ENCODE measurements around the gene OR2M2. TPM values are rescaled to one million over a fixed set of nuclear protein-coding genes. Genes with fewer than 3 reads are reported as not detected.

The OR2M2 gene
- total and polyA plus RNA-seq, 2 of the 8 experiments (the other 6 are each of a cell fraction or from before 2014, with no cell fraction given), result not detected

- H3K4me2 ChIP-seq (ENCODE audit: insufficient read depth in 1 of 2, low read depth in 2 of 2, low read length in 2 of 2), result no peak overlapping the region
- H2BK20ac ChIP-seq (ENCODE audit: low read length), result no peak overlapping the region
- H2BK12ac ChIP-seq (ENCODE audit: low read depth, low read length), result no peak overlapping the region
- ChIA-PET CTCF (ENCODE audit: partially characterized antibody) (no interaction called here), POLR2A (ENCODE audit: partially characterized antibody) (no interaction called here)
- no peak overlapping the region for H3K4ac ChIP-seq (replicated peaks; ENCODE audit: insufficient read length, low read depth, low read length)
- H4K5ac ChIP-seq (ENCODE audit: insufficient read length, low read depth, low read length), result no peak overlapping the region
- H3K27ac ChIP-seq (ENCODE audit: low read depth, low read length), result no peak overlapping the region
- H4K8ac ChIP-seq (ENCODE audit: extremely low read depth, insufficient read depth, low read length), result no peak overlapping the region
- no peak overlapping the region for H3K14ac ChIP-seq (ENCODE audit: insufficient read length)
- no peak for DNase-seq (ENCODE audit: low read depth in 1 of 2, low spot score in 2 of 2)
- no peak overlapping the region for H3K9ac ChIP-seq (replicated peaks in 1 of 4; ENCODE audit: extremely low read depth in 1 of 4, low read depth in 3 of 4, low read length in 3 of 4)
- H2AFZ ChIP-seq (ENCODE audit: low read length), result no peak overlapping the region
- no peaks in the 10 kb centered on the region for H3K4me1 ChIP-seq (replicated peaks in 1 of 4; ENCODE audit: control insufficient read depth in 3 of 4, insufficient read depth in 4 of 4, low read length in 3 of 4)
- no peaks in the 10 kb centered on the region for H3K27me3 ChIP-seq (replicated peaks in 1 of 4; ENCODE audit: control insufficient read depth in 3 of 4, extremely low read depth in 1 of 4, insufficient read depth in 3 of 4, low read length in 3 of 4)
- H3K23ac ChIP-seq (ENCODE audit: insufficient read length), result no peak overlapping the region
- H2BK15ac ChIP-seq (ENCODE audit: low read length), result no peak overlapping the region
- no peaks in the 10 kb centered on the region for H4K20me1 ChIP-seq (replicated peaks in 1 of 2; ENCODE audit: control insufficient read depth in 1 of 2, insufficient read depth in 2 of 2, low read length in 2 of 2)
- no peak overlapping the region for H2AK5ac ChIP-seq (ENCODE audit: low read depth, low read length)
- no peak overlapping the region for H3K4me3 ChIP-seq (ENCODE audit: extremely low read depth in 1 of 4, insufficient read depth in 2 of 4, low read depth in 3 of 4, low read length in 4 of 4)
- FAIRE-seq, result no peak
- no peak overlapping the region for H2BK5ac ChIP-seq (ENCODE audit: low read depth, low read length)
- no peak overlapping the region for H4K91ac ChIP-seq (replicated peaks; ENCODE audit: insufficient read length, low read length)
- no peak overlapping the region for H2BK120ac ChIP-seq (replicated peaks; ENCODE audit: low read depth, low read length)
- H3K23me2 ChIP-seq (ENCODE audit: low read depth, low read length), result no peaks in the 10 kb centered on the region
- 77% methylated on average over 6 of the region's 6 CpGs; no CpG with 5 or more reads in 1 of the 2 experiments for WGBS, 2 experiments (ENCODE audit: extremely low coverage in 1 of 2, insufficient coverage in 1 of 2, insufficient read length in 1 of 2, insufficient replicate concordance in 2 of 2, low coverage in 1 of 2, low lambda C conversion rate in 2 of 2, missing lambda C conversion rate in 1 of 2)
- H3K79me2 ChIP-seq (ENCODE audit: control insufficient read depth in 1 of 2, insufficient read depth in 2 of 2, low read length in 2 of 2), result no peaks in the 10 kb centered on the region
- H3K36me3 ChIP-seq (ENCODE audit: control insufficient read depth in 2 of 4, insufficient read depth in 4 of 4, low read length in 3 of 4), result no peaks in the 10 kb centered on the region
- H3K9me3 ChIP-seq (ENCODE audit: insufficient read depth in 2 of 2, low read depth in 1 of 2, low read length in 1 of 2), result peaks cover 50 to 51% of the 10 kb centered on the region in 2 experiments
- H3K79me1 ChIP-seq (ENCODE audit: low read depth, low read length), result no peaks in the 10 kb centered on the region
- H3K56ac ChIP-seq (replicated peaks; ENCODE audit: insufficient read length, low read depth, low read length), result no peak overlapping the region
- no peak overlapping the region for H3K18ac ChIP-seq (ENCODE audit: extremely low read depth, low read length)
- TF ChIP-seq GTF2F1 (IDR thresholded peaks at IDR 0.05; ENCODE audit: borderline replicate concordance, low read depth, low read length), result no peak
- no peak for TF ChIP-seq HDAC2 (IDR thresholded peaks at IDR 0.05; ENCODE audit: borderline replicate concordance in 1 of 2, low read depth in 2 of 2, low read length in 2 of 2)
- TF ChIP-seq SAP30 (IDR thresholded peaks at IDR 0.05; ENCODE audit: insufficient read depth, insufficient replicate concordance, low read length), result no peak
- no peak for TF ChIP-seq RAD21 (IDR thresholded peaks at IDR 0.05 in 1 of 2, conservative IDR thresholded peaks at IDR 0.05 in 1 of 2; ENCODE audit: low read depth in 2 of 2, low read length in 2 of 2)
- TF ChIP-seq BRCA1 (IDR thresholded peaks at IDR 0.05; ENCODE audit: low read depth, low read length), result no peak
- no peak for TF ChIP-seq KDM1A (IDR thresholded peaks at IDR 0.05; ENCODE audit: borderline replicate concordance, low read length)
- no peak for TF ChIP-seq SP2 (IDR thresholded peaks at IDR 0.05; ENCODE audit: low read length)
- no peak for TF ChIP-seq JUN (IDR thresholded peaks at IDR 0.05; ENCODE audit: low read depth, low read length)
- TF ChIP-seq SUZ12 (IDR thresholded peaks at IDR 0.05; ENCODE audit: low read length), result no peak
- no peak for TF ChIP-seq SIN3A (conservative IDR thresholded peaks at IDR 0.05 in 1 of 2, IDR thresholded peaks at IDR 0.05 in 1 of 2; ENCODE audit: low read depth in 1 of 2, low read length in 2 of 2)
- TF ChIP-seq JUND (IDR thresholded peaks at IDR 0.05; ENCODE audit: low read length), result no peak
- TF ChIP-seq TBP (IDR thresholded peaks at IDR 0.05; ENCODE audit: low read depth, low read length), result no peak
- no peak for TF ChIP-seq TEAD4 (IDR thresholded peaks at IDR 0.05; ENCODE audit: low read depth, low read length)
Observed at GRCh38 chr1:248152056-248152827, 22.4 kb upstream of the OR2M2 start.
